GM23338 (cell line): ENCODE measurements around the gene RASL10B. TPM values are rescaled to one million over a fixed set of nuclear protein-coding genes. Genes with fewer than 3 reads are reported as not detected.

ENCODE experiments used
- ATAC-seq: fragments of 200-7000 bp; cut with Tn5 transposase; 3 replicates; pipeline ENCODE4 v1.9.1; 2020
- DNase-seq: peaks from one replicate; pipeline ENCODE4 v3.0.0-alpha.2; 2015; ENCODE audit warnings: low spot score
- H2AFZ ChIP-seq: fragments of 200-600 bp; sonication (generic); 2 replicates; pipeline ENCODE4 v1.8.0; 2016; ENCODE audit warnings: antibody characterized with exemption, mild to moderate bottlenecking, moderate library complexity
- H3F3A ChIP-seq: fragments of 200-600 bp; sonication (generic); replicated peaks from 2 replicates; pipeline ENCODE4 v1.8.0; 2017; ENCODE audit warnings: antibody characterized with exemption, mixed run types, low read depth
- H3K27ac ChIP-seq: fragments of 200-600 bp; sonication (generic); 2 replicates; pipeline ENCODE4 v1.6.1; 2016; ENCODE audit warnings: low read depth
- H3K27me3 ChIP-seq: fragments of 200-600 bp; sonication (generic); 2 replicates; pipeline ENCODE4 v1.8.0; 2016; ENCODE audit warnings: mild to moderate bottlenecking, mixed run types, moderate library complexity; ENCODE audit not compliant: insufficient read depth
- H3K36me3 ChIP-seq: fragments of 200-600 bp; sonication (generic); 2 replicates; pipeline ENCODE4 v1.8.0; 2016; ENCODE audit warnings: mild to moderate bottlenecking; ENCODE audit not compliant: insufficient read depth
- H3K4me1 ChIP-seq: fragments of 200-600 bp; sonication (generic); 2 replicates; pipeline ENCODE4 v1.8.0; 2016; ENCODE audit warnings: mild to moderate bottlenecking, moderate library complexity; ENCODE audit not compliant: insufficient read depth
- H3K4me2 ChIP-seq: fragments of 200-600 bp; sonication (generic); 2 replicates; pipeline ENCODE4 v1.7.1; 2017; ENCODE audit warnings: mixed run types
- H3K4me3 ChIP-seq: fragments of 200-600 bp; sonication (generic); 2 replicates; pipeline ENCODE4 v1.6.1; 2016; ENCODE audit warnings: mixed run types
- H3K79me2 ChIP-seq: fragments of 200-600 bp; sonication (generic); replicated peaks from 2 replicates; pipeline ENCODE4 v1.8.0; 2017; ENCODE audit warnings: mild to moderate bottlenecking; ENCODE audit not compliant: insufficient read depth
- H3K9me2 ChIP-seq: fragments of 200-600 bp; sonication (generic); 2 replicates; pipeline ENCODE4 v1.8.0; 2017; ENCODE audit not compliant: insufficient read depth
- H4K20me1 ChIP-seq: fragments of 200-600 bp; sonication (generic); replicated peaks from 2 replicates; pipeline ENCODE4 v1.8.0; 2017; ENCODE audit warnings: mild to moderate bottlenecking; ENCODE audit not compliant: insufficient read depth
- H3K27ac Mint-ChIP-seq: 2 replicates; pipeline ENCODE4 v1.8.0; 2020; ENCODE audit warnings: inconsistent platforms, mild to moderate bottlenecking, moderate library complexity, mixed read lengths
- H3K27me3 Mint-ChIP-seq: 3 replicates; pipeline ENCODE4 v1.8.0; 2022; ENCODE audit warnings: low read depth, mild to moderate bottlenecking, moderate library complexity, mixed read lengths, inconsistent platforms; ENCODE audit not compliant: insufficient read depth, poor library complexity
- H3K36me3 Mint-ChIP-seq: 3 replicates; pipeline ENCODE4 v1.8.0; 2021; ENCODE audit warnings: low read depth, mild to moderate bottlenecking, inconsistent platforms, moderate library complexity, mixed read lengths
- H3K4me1 Mint-ChIP-seq: 3 replicates; pipeline ENCODE4 v1.8.0; 2020; ENCODE audit warnings: mild to moderate bottlenecking, inconsistent platforms, mixed read lengths
- H3K4me3 Mint-ChIP-seq: 3 replicates; pipeline ENCODE4 v1.8.0; 2021; ENCODE audit warnings: moderate library complexity, mild to moderate bottlenecking, inconsistent platforms, mixed read lengths
- H3K9me3 Mint-ChIP-seq: 3 replicates; pipeline ENCODE4 v1.8.0; 2020; ENCODE audit warnings: moderate library complexity, mild to moderate bottlenecking, inconsistent platforms, mixed read lengths
- CREB1 ChIP-seq: fragments of 250-450 bp; sonication (Bioruptor Pico); IDR thresholded peaks from 2 replicates; pipeline ENCODE4 v1.5.0; 2020; ENCODE audit warnings: low read depth, mild to moderate bottlenecking, moderate library complexity
- ETS1 ChIP-seq: IDR thresholded peaks from 2 replicates; pipeline ENCODE4 v1.6.1; 2016; ENCODE audit warnings: antibody characterized with exemption
- EZH2 ChIP-seq: fragments of 200-600 bp; sonication (generic); IDR thresholded peaks from one replicate; pipeline ENCODE4 v1.8.0; 2017; ENCODE audit warnings: antibody characterized with exemption, mild to moderate bottlenecking, low read depth; ENCODE audit not compliant: unreplicated experiment
- JUNB ChIP-seq: IDR thresholded peaks from one replicate; pipeline ENCODE4 v1.6.1; 2016; ENCODE audit warnings: antibody characterized with exemption; ENCODE audit not compliant: unreplicated experiment
- NANOG ChIP-seq: IDR thresholded peaks from 2 replicates; pipeline ENCODE4 v1.6.1; 2016; ENCODE audit warnings: antibody characterized with exemption, borderline replicate concordance
- STAT1 ChIP-seq: IDR thresholded peaks from one replicate; pipeline ENCODE4 v1.6.1; 2016; ENCODE audit warnings: antibody characterized with exemption; ENCODE audit not compliant: unreplicated experiment
- ZNF331 ChIP-seq: fragments of 250-450 bp; sonication (Bioruptor Pico); IDR thresholded peaks from 2 replicates; pipeline ENCODE4 v1.5.0; 2020; ENCODE audit warnings: low read depth, mild to moderate bottlenecking, moderate library complexity
- ZNF462 ChIP-seq: fragments of 250-450 bp; sonication (Bioruptor Pico); IDR thresholded peaks from 2 replicates; pipeline ENCODE4 v1.5.0; 2020; ENCODE audit warnings: mild to moderate bottlenecking, moderate library complexity
- polyA plus RNA-seq: library from polyadenylated mRNA; unstranded; fragments of >200 nt; fragmentation: Nextera tagmentation; extraction: Ambion mirVana; gene quantifications from 2 replicates; pipeline ENCODE4 v1.2.1, GENCODE V29; 2016
- total RNA-seq: library from RNA; depleted of rRNA; stranded (reverse); fragments of >200 nt; shearing (Covaris generic); gene quantifications from 2 replicates; pipeline ENCODE4 v1.2.3, GENCODE V29; 2014

Gene RASL10B
- total and polyA plus RNA-seq, 2 experiments from 2014 or later = 7.1 to 26.2 TPM

- no peak for TF ChIP-seq ZNF462
- no peak for TF ChIP-seq NANOG
Measured at GRCh38 chr17:35773679-35774425, 42.4 kb downstream of the RASL10B start (continued).

GRCh38 chr17:35774499-35774898, 43.1 kb downstream of the RASL10B start:
- peak overlapping the region; percentile 97 for H2AFZ ChIP-seq
- TF ChIP-seq ZNF331 (CRISPR knock-in tag) = no peak
- no peak for TF ChIP-seq ZNF462
- no peak for TF ChIP-seq JUNB
- TF ChIP-seq STAT1 = no peak
- no peak for TF ChIP-seq CREB1 (CRISPR knock-in tag)
- TF ChIP-seq ETS1 = no peak
- TF ChIP-seq NANOG = no peak
- no peak for TF ChIP-seq EZH2

More at GRCh38 chr17:35774499-35774898, 43.1 kb downstream of the RASL10B start:
- Histone ChIP-seq H3K9me2 (no peaks in the 10 kb centered on the region), H4K20me1 (no peaks in the 10 kb centered on the region), H3K4me2 (no peak overlapping the region), H3K27ac (no peak overlapping the region), H3F3A (no peaks in the 10 kb centered on the region), H3K4me1 (peaks cover 13% of the 10 kb centered on the region), H3K27me3 (no peaks in the 10 kb centered on the region), H3K4me3 (no peak overlapping the region), H3K36me3 (no peaks in the 10 kb centered on the region), H3K79me2 (no peaks in the 10 kb centered on the region)
- Mint-ChIP-seq H3K36me3 (no peaks in the 10 kb centered on the region), H3K27ac (no peak overlapping the region), H3K4me1 (peaks cover 34% of the 10 kb centered on the region), H3K9me3 (no peaks in the 10 kb centered on the region), H3K27me3 (peaks cover 2% of the 10 kb centered on the region), H3K4me3 (no peak overlapping the region)
- ATAC-seq (peak; percentile 36), DNase-seq (no peak)
